Measurements from ENCODE around the gene NFKB1.

NFKB1 gene

GRCh38 chr4:102494603-102495002 lies 6.6 kb upstream of the NFKB1 start:
- no peak for DNase-seq (ENCODE audit: low spot score)

DNA sequence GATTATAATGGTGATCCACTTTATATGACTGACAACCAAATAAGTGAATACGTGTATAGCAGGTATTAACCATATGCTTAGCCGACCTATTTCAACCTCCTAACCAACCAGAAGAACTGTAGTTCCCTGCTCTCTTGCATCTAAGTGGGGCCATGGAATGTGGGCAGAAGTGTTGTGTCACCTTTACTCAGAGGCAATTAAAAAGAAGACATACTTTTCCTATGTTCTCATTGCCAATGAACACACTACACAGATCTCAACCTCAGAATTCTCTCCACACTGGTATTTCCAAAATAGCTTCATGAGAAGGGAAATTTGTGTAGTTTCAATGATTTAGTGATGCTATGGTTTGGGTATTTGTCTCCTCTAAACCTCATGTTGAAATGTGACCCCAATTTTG lies 3.2 kb upstream of the NFKB1 start:
- DNase-seq (ENCODE audit: low spot score) = peak; percentile 66

- peak; percentile 69 for DNase-seq (ENCODE audit: low spot score)
Observed at GRCh38 chr4:102500352-102500695, 835 bp upstream of the NFKB1 start.

- no peak for DNase-seq (ENCODE audit: low spot score)
Observed at GRCh38 chr4:102501447-102501696, 213 bp downstream of the NFKB1 start.

- no peak for DNase-seq (ENCODE audit: low spot score)
Observed at GRCh38 chr4:102502543-102502818, 1.3 kb downstream of the NFKB1 start.

DNA sequence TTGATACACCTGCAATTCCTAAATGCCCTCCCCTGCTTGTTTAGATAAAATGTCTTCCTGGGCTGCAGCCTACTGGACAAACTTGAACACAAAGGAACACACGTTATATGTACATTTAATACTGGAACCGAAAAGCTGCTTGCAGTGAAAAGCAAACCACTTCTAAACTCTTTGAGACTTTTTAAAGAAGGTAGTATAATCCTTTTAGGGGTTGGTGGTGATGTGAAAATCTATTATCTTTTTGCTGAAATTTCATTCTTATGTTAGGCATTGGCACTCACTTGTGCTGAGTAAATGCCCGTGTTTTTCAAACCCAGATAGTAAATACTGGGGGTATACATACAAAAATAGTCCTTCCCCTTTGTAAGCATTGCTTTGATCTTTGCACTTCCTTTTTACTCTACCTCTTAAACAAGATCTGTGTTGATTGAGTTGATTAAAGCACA lies 2.2 kb downstream of the NFKB1 start:
- DNase-seq (ENCODE audit: low spot score) = no peak

DNA sequence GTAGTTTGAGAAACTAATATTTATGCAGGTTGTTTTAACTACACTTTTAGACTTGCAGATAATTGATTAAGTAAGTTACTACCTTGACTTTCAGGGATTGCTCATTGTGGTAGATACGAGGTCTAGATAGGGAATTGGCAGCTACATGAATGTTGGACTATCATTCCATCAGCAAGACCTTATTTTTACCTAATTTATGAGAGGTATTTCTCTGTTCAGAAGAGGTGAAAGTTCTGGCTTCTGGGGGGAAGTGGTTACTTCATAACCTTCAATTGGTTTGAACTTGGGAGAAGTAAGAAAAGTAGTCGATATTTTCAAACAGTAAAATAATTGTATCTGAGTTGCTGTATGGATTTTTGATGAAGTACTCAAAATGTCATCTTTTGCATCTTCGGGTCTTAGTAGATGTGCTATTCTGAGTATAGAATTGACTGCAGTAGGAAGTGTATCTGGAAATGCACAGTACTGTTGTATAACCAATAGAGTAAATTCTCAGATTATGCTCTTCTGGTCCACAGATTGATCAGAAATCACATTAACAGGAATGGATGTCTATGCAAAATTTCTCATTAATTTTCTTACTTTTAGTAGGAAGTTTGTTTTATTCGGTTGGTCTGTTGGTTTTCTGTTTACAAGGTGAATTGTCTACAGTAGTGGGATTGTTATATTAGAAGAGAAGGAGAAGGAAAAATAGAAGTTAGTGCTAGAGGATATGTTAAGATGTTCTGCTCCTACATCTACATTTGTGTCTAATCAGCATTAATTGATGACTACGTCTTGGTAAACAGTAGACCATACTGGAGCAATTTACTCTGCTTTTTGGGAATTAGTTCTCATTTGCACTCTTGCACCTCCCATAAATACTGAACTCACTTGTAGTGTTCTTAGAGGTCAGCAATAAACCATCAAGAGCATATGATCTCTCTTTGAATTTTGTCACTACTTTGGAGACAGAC lies 3.0 kb downstream of the NFKB1 start:
- no peak for DNase-seq (ENCODE audit: low spot score)

- DNase-seq (ENCODE audit: low spot score) = no peak
Observed at GRCh38 chr4:102504941-102505340, 3.8 kb downstream of the NFKB1 start.

DNA sequence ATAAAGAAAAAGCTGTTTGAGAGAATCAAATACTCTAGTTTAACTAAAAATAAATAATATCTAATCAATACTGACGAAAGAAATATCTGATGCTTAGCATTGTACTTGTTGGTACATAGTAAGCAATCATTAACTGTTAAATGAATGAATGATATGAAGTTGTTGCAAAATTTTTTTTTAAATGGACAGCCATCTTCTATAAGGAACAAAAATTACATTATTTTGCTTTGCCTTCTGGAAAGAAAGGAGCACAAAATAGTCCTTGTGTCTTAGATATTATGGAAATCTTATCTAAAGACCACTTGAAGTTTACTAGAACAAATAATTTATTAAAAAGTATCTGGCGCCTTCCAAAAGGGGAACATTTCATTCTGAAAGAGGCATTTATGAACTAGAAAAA lies 4.5 kb downstream of the NFKB1 start:
- no peak for DNase-seq (ENCODE audit: low spot score)

DNA sequence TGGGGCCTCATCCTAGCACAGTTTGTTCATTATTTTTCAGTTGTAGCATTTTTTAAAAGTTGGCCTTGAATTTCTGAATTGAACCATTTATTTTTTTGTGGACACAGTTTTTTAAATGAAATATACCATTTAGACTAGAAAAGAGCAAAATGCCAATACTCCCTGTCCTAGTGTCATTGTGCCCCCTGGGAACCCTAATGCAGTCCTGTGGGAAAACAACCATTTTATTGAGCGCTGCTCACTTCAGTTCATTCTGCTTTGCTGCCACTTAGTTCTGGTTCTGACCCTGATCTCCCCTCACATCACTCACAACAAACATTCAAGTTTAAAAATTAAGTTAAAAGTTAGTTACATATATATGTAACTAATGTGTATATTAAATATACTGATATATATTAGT lies 5.4 kb downstream of the NFKB1 start:
- DNase-seq (ENCODE audit: low spot score) = no peak

DNA sequence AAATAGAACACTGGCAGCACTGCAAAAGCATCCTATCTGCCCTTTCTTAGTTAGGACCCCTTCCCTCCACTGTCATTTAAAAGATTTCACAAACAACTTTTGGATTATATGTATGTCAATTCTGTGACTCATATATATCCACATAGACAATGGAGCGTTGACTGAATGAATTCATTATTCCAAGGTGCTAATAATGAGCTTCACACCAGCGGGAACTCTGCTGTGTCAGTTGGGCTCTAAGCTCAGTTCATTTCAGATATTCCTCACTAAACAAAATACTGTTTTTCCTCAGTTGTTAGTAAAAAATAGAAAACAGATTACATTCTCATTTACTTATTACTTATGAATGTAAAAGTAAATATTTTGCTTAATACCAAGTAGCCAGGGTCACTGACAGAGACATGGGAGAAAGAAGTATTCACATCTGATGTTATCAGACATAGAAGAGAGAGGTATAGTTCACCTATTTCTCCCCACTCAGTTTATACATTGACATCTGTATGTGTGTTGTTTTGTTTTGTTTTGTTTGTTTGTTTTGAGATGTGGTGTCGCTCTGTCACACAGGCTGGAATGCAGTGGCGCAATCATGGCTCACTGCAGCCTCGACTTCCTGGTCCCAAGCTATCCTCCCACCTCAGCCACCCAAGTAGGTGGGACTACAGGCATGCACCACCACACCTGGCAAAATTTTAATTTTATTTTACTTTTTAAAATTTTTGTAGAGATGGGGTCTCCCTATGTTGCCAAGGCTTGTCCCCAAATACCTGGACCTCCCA lies 10.9 kb downstream of the NFKB1 start:
- no peak for DNase-seq (ENCODE audit: low spot score)

- DNase-seq (ENCODE audit: low spot score) = no peak
Observed at GRCh38 chr4:102514298-102514964, 13.3 kb downstream of the NFKB1 start.

- no peak for DNase-seq (ENCODE audit: low spot score)
Observed at GRCh38 chr4:102517753-102518152, 16.6 kb downstream of the NFKB1 start.

- DNase-seq (ENCODE audit: low spot score) = peak; percentile 11
Observed at GRCh38 chr4:102518703-102519131, 17.6 kb downstream of the NFKB1 start.

GRCh38 chr4:102519925-102520324 lies 18.8 kb downstream of the NFKB1 start:
- DNase-seq (ENCODE audit: low spot score) = no peak

DNA sequence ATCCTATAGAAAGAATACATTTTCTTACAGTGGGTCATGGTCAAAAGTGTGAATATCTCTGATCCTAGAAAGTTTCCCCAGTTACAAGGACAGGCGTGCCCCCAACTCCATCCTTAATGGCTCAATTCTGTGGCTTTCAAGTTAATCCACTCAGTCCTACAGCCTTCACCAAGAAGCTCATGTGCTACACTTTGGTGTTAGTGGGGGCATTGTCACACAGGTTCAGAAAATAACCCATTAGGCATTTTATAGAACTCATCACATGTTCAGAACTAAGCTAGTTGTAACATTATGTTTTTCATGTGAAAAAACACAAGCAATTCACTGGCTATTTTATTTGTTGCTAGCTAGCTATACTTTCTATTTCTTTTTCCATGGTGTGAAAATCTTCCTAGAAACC lies 20.4 kb downstream of the NFKB1 start:
- DNase-seq (ENCODE audit: low spot score) = no peak

DNA sequence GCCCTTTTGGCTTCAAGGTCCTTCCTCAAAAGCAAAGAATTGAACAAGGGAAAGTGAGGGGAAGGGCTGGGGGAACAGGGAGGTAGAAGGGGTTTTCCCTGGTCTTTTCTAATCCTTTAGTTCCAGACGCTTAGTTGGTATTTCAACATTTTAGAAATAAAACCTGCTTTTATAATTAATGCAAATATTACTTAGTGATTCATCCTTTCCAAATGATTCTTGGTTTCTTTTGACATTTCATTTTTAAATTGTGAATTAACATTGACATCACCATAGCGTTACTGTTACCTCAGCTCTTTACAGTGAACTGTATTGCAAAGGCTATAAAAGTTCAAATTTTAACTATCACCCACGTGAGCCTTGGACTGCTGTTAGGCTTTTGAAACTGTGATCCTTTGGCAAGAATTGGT lies 20.9 kb downstream of the NFKB1 start:
- DNase-seq (ENCODE audit: low spot score) = no peak

DNA sequence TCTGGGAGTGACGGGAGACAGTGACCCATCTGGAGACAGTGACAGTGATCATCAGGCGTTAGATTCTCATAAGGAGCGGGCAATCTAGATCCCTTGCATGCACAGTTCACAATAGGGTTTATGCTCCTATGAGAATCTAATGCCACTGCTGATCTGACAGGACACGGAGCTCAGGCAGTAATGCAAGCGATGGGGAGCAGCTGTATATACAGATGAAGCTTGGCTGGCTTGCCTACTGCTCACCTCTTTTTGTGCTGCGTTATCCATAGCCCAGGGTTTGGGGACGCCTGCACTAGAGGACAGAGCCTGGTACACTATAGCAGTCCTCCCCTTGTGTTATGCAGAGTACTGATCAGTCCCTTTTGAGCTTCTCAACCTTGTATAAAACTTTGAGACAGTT lies 23.5 kb downstream of the NFKB1 start:
- DNase-seq (ENCODE audit: low spot score) = no peak

GRCh38 chr4:102525097-102525496 lies 23.9 kb downstream of the NFKB1 start:
- DNase-seq (ENCODE audit: low spot score) = no peak

GRCh38 chr4:102525504-102525903 lies 24.3 kb downstream of the NFKB1 start:
- no peak for DNase-seq (ENCODE audit: low spot score)

DNA sequence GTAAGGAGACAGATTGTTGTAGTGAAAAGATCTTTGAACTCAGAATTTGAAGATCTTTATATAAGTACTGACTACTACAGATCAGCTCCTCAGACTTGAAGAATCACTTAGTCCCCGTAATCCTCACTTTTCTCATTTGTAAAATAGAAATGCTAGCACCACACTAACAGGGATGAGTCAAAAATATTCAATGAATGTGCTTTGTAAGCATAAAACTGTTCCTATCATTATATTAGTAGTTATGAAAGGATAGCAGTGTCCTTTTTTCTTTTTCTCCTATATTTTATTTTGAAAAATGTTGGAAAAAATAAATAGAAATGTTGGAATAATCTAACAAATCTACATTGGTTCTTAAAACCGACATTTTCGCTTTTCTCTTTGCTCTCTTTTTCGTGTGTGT lies 25.4 kb downstream of the NFKB1 start:
- no peak for DNase-seq (ENCODE audit: low spot score)

- no peak for DNase-seq (ENCODE audit: low spot score)
Observed at GRCh38 chr4:102527695-102528283, 26.6 kb downstream of the NFKB1 start.

DNA sequence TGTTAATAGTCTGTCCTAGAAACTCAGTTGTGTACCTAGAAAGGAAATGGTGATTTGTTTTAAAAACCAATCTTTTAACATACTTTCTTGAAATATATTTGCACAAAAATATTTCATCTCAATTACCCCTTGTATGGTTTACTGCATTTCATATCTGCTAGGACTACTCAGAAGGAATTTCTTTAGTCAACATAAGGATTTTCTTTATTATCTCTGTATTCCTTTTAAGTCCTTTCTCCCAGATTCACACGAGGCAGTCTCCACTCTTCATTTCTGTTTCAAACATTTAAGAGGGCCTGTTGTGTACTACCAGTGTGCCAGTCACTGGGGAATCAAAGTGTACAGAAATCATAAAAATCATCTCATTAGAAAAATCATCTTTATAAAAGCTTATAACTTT lies 28.8 kb downstream of the NFKB1 start:
- DNase-seq (ENCODE audit: low spot score) = no peak

Data from kidney tubule cell (primary cell).